Measurements from ENCODE around the gene SND1.

SND1 gene

GRCh38 chr7:128069373-128070364, 417.7 kb downstream of the SND1 start:
- no peak overlapping the region for H3K9ac ChIP-seq (ENCODE audit: low read length)
- H3K4me3 ChIP-seq (ENCODE audit: low read depth, low read length, poor library complexity, severe bottlenecking), result no peak overlapping the region
- no peaks in the 10 kb centered on the region for H3K79me2 ChIP-seq (ENCODE audit: insufficient read depth, low read length)
- H3K4me1 ChIP-seq (ENCODE audit: insufficient read depth, low read length, severe bottlenecking), result no peaks in the 10 kb centered on the region
- H3K27ac ChIP-seq (ENCODE audit: low read depth, low read length, poor library complexity, severe bottlenecking), result no peak overlapping the region
- H2AFZ ChIP-seq (ENCODE audit: low read length), result no peak overlapping the region
- no peaks in the 10 kb centered on the region for H3K9me3 ChIP-seq (ENCODE audit: low read length)
- no peak for TF ChIP-seq EZH2 (IDR thresholded peaks at IDR 0.05; ENCODE audit: borderline replicate concordance, low read length)
- TF ChIP-seq CTCF (IDR thresholded peaks at IDR 0.05; ENCODE audit: low read length), result no peak
- H4K20me1 ChIP-seq (ENCODE audit: insufficient read depth, low read length), result no peaks in the 10 kb centered on the region
- peaks cover 8% of the 10 kb centered on the region; the same call in 1 of the 2 replicates for H3K36me3 ChIP-seq (ENCODE audit: insufficient read depth, low read length)
- no peaks in the 10 kb centered on the region for H3F3A ChIP-seq (ENCODE audit: insufficient read depth, low read length)
- H3K27me3 ChIP-seq (ENCODE audit: insufficient read depth, low read length), result no peaks in the 10 kb centered on the region
- H3K9me2 ChIP-seq (ENCODE audit: low read depth, low read length), result no peaks in the 10 kb centered on the region
- no peak overlapping the region for H3K4me2 ChIP-seq (ENCODE audit: low read length)

GRCh38 chr7:128071376-128071775, 419.4 kb downstream of the SND1 start:
- no peaks in the 10 kb centered on the region for H3K9me3 ChIP-seq (ENCODE audit: low read length)
- no peaks in the 10 kb centered on the region for H3K27me3 ChIP-seq (ENCODE audit: insufficient read depth, low read length)
- no peaks in the 10 kb centered on the region for H3K9me2 ChIP-seq (ENCODE audit: low read depth, low read length)
- TF ChIP-seq EZH2 (IDR thresholded peaks at IDR 0.05; ENCODE audit: borderline replicate concordance, low read length) (no peak), CTCF (IDR thresholded peaks at IDR 0.05; ENCODE audit: low read length) (no peak)
- no peak overlapping the region for H3K9ac ChIP-seq (ENCODE audit: low read length)
- peaks cover 7% of the 10 kb centered on the region; the same call in 1 of the 2 replicates for H3K36me3 ChIP-seq (ENCODE audit: insufficient read depth, low read length)
- H3K79me2 ChIP-seq (ENCODE audit: insufficient read depth, low read length), result no peaks in the 10 kb centered on the region
- no peaks in the 10 kb centered on the region for H3K4me1 ChIP-seq (ENCODE audit: insufficient read depth, low read length, severe bottlenecking)
- H3K27ac ChIP-seq (ENCODE audit: low read depth, low read length, poor library complexity, severe bottlenecking), result no peak overlapping the region
- no peak overlapping the region for H3K4me3 ChIP-seq (ENCODE audit: low read depth, low read length, poor library complexity, severe bottlenecking)
- no peak overlapping the region for H3K4me2 ChIP-seq (ENCODE audit: low read length)
- no peaks in the 10 kb centered on the region for H4K20me1 ChIP-seq (ENCODE audit: insufficient read depth, low read length)
- no peak overlapping the region for H2AFZ ChIP-seq (ENCODE audit: low read length)
- H3F3A ChIP-seq (ENCODE audit: insufficient read depth, low read length), result no peaks in the 10 kb centered on the region

GRCh38 chr7:128071801-128072200, 419.8 kb downstream of the SND1 start:
- H3K4me2 ChIP-seq (ENCODE audit: low read length), result no peak overlapping the region
- H3K27me3 ChIP-seq (ENCODE audit: insufficient read depth, low read length), result no peaks in the 10 kb centered on the region
- H3K79me2 ChIP-seq (ENCODE audit: insufficient read depth, low read length), result no peaks in the 10 kb centered on the region
- H3K9ac ChIP-seq (ENCODE audit: low read length), result no peak overlapping the region
- no peaks in the 10 kb centered on the region for H3K9me2 ChIP-seq (ENCODE audit: low read depth, low read length)
- no peaks in the 10 kb centered on the region for H3K9me3 ChIP-seq (ENCODE audit: low read length)
- TF ChIP-seq EZH2 (IDR thresholded peaks at IDR 0.05; ENCODE audit: borderline replicate concordance, low read length) (no peak), CTCF (IDR thresholded peaks at IDR 0.05; ENCODE audit: low read length) (no peak)
- peaks cover 8% of the 10 kb centered on the region; the same call in 1 of the 2 replicates for H3K36me3 ChIP-seq (ENCODE audit: insufficient read depth, low read length)
- no peak overlapping the region for H3K27ac ChIP-seq (ENCODE audit: low read depth, low read length, poor library complexity, severe bottlenecking)
- H3K4me1 ChIP-seq (ENCODE audit: insufficient read depth, low read length, severe bottlenecking), result no peaks in the 10 kb centered on the region
- no peak overlapping the region for H2AFZ ChIP-seq (ENCODE audit: low read length)
- no peak overlapping the region for H3K4me3 ChIP-seq (ENCODE audit: low read depth, low read length, poor library complexity, severe bottlenecking)
- H3F3A ChIP-seq (ENCODE audit: insufficient read depth, low read length), result no peaks in the 10 kb centered on the region
- H4K20me1 ChIP-seq (ENCODE audit: insufficient read depth, low read length), result no peaks in the 10 kb centered on the region

Measured in OCI-LY1 (cell line).